Measurements from ENCODE around the gene THEM5.

DNA sequence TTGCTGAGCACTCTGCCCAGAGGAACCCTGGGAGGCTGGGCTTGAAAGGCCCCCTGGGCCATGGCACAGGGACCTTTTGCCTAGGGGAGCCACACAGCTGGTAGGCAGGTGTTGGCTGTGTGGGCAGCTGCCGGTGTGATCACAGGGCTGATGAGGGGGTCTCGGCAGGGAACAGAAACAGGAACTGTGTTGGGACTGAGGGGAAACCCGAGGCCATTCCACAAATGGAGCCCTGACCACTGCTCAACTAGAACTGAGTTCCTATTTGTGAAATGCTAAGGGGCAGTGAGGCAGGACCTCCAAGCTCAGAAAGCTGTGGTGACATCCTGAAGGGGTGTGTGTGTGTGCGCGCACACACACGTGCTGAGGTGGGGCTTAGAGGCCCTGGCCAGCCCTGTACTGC is 6.4 kb upstream of the THEM5 start:
- TF ChIP-seq, protein P1, sequence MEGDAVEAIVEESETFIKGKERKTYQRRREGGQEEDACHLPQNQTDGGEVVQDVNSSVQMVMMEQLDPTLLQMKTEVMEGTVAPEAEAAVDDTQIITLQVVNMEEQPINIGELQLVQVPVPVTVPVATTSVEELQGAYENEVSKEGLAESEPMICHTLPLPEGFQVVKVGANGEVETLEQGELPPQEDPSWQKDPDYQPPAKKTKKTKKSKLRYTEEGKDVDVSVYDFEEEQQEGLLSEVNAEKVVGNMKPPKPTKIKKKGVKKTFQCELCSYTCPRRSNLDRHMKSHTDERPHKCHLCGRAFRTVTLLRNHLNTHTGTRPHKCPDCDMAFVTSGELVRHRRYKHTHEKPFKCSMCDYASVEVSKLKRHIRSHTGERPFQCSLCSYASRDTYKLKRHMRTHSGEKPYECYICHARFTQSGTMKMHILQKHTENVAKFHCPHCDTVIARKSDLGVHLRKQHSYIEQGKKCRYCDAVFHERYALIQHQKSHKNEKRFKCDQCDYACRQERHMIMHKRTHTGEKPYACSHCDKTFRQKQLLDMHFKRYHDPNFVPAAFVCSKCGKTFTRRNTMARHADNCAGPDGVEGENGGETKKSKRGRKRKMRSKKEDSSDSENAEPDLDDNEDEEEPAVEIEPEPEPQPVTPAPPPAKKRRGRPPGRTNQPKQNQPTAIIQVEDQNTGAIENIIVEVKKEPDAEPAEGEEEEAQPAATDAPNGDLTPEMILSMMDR (IDR thresholded peaks at IDR 0.05): no peak
- TF ChIP-seq POLR2A (IDR thresholded peaks at IDR 0.05): no peak

Measured in right lobe of liver (tissue), 4 donors.